Measurements from ENCODE around the gene ERI3. TPM values are rescaled to one million over a fixed set of nuclear protein-coding genes. Genes with fewer than 3 reads are reported as not detected.
A peak's percentile ranks its signal among the peaks of the same experiment; 100 is the strongest.

Gene ERI3
- total and polyA plus RNA-seq, 9 of the 15 experiments (the other 6 are each of a cell fraction or from before 2014, with no cell fraction given) = 47.8 to 93.4 (median 67.2) TPM

DNA sequence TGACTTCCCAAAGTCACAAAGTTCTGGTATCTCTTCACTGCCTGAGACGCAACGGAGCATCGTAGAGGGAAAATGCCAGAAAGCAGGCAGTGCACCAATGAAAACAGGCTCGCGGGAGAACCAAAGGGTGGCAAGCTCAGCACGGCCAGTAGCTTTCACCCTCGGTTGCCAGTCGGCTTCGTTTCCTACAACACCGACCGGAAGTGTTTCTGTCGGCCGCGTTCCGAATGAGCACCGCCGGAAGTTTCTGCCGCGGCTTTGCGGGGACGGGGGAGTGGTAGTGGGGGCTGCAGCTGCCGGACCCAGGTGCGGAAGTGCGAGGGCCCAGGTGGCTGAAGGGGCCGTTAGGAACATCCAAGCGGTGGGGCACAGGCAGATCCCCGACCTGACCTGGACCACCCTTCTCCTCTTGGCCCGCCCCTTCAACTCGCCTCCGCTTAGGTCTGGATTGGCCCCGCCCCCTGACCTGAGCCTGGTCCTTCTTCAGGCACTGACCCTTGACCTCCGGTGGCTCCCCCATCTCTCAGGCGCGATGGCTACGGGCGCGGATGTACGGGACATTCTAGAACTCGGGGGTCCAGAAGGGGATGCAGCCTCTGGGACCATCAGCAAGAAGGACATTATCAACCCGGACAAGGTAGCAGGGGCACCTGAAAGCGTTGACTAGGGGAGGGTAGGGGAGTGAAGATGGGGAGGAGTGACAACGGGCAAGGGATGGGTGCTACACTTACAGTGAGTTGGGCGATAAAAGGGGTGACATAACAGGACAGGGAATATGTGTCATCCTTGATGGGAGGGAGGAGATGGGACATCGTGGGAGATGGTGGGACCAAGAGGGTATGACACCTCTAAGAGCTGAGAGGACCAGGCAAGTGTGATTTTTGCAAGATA, 141.6 kb downstream of the ERI3 start, which contains the start of gene DMAP1:
TSS of gene DMAP1 (plus strand) at position 250 of the 891 bp plus-strand sequence. CDS start at position 533, 283 bp downstream.
- Histone ChIP-seq H4K20me1 (replicated peaks; ENCODE audit: control insufficient read depth, insufficient read depth, low read length) (no peaks in the 10 kb centered on the region), H3K4me2 (ENCODE audit: insufficient read depth, low read length) (peak within 1 kb of the TSS; percentile 100), H2AFZ (ENCODE audit: low read depth, low read length) (peak within 1 kb of the TSS; percentile 97), H3K4me3 (peak within 1 kb of the TSS; percentile 55), H3K27me3 (ENCODE audit: control insufficient read depth in 2 of 2, insufficient read depth in 2 of 2, low read length in 2 of 2) (0 out of 5 replicates have a peak, but pooled peaks cover 0 to 1% of the 10 kb centered on the region in 2 experiments), H3K9ac (ENCODE audit: insufficient read depth in 1 of 2, low read depth in 2 of 2, low read length in 2 of 2) (peak within 1 kb of the TSS; percentile 59 to 91), H3K9me1 (ENCODE audit: control insufficient read depth, insufficient read depth, low read length) (peaks cover 4% of the 10 kb centered on the region), H3K27ac (ENCODE audit: extremely low read depth, low read depth, low read length) (peak within 1 kb of the TSS; percentile 53; the same call in 2 of the 3 replicates), H3K9me3 (replicated peaks; ENCODE audit: control insufficient read depth, insufficient read depth, low read depth, low read length) (no peaks in the 10 kb centered on the region), H3K4me1 (replicated peaks in 1 of 2; ENCODE audit: control insufficient read depth in 2 of 2, insufficient read depth in 2 of 2, low read length in 2 of 2) (peaks cover 7 to 10% of the 10 kb centered on the region in 2 experiments; a peak in 4 of 5 replicates), H3K36me3 (ENCODE audit: control insufficient read depth, insufficient read depth, low read length) (peaks cover 36% of the 10 kb centered on the region), H3K79me2 (ENCODE audit: control insufficient read depth, insufficient read depth, low read length) (peaks cover 5% of the 10 kb centered on the region; the same call in 2 of the 3 replicates)
- ChIA-PET CTCF (ENCODE audit: low intra/inter-chr PET ratio) (no interaction called here), POLR2A (interaction anchor here (0.7 to 2.0 kb wide), 16 partner anchors 9 to 480 kb away, joined by 3 to 7 read pairs (median 4); no protein-coding TSS in a partner anchor)
- intact Hi-C loops (cut with micrococcal nuclease) = loop anchor here (10.0 kb wide), 1 partner anchor 441 kb away; no protein-coding TSS in a partner anchor
- WGBS (ENCODE audit: insufficient coverage, low coverage, missing lambda C conversion rate) = 3% methylated on average over 43 of the region's 44 CpGs
- peak; percentile 78 for FAIRE-seq
- in situ Hi-C loops (cut with MboI) = no loop called here
- TSS peak; percentile 60 for BruUV-seq (replicated peaks)
- peak; percentile 93 for ATAC-seq
- peak; percentile 84 to 92 (median 90) for DNase-seq (ENCODE audit: extremely low read depth in 1 of 4, low spot score in 3 of 4)
- TF ChIP-seq ZNF436 (CRISPR knock-in tag; IDR thresholded peaks at IDR 0.05) (no peak), MXI1 (IDR thresholded peaks at IDR 0.05; ENCODE audit: low read depth, low read length) (peak; percentile 58), BRF1 (IDR thresholded peaks at IDR 0.05; ENCODE audit: borderline replicate concordance, extremely low read depth, insufficient read length) (no peak), SRSF1 (IDR thresholded peaks at IDR 0.05; ENCODE audit: low read depth, low read length) (no peak), RBM14 (IDR thresholded peaks at IDR 0.05; ENCODE audit: borderline replicate concordance, insufficient read depth, low read depth, low read length) (0 out of 2 replicates have a peak, but pooled peaks have one; percentile 57), ZFX (CRISPR knock-in tag; IDR thresholded peaks at IDR 0.05) (peak; percentile 51), KDM5B (IDR thresholded peaks at IDR 0.05; ENCODE audit: insufficient replicate concordance, low read depth, low read length) (peak; percentile 80), SP2 (IDR thresholded peaks at IDR 0.05; ENCODE audit: extremely low read depth, low read depth, low read length, poor library complexity, severe bottlenecking) (no peak), ZNF133 (CRISPR knock-in tag; IDR thresholded peaks at IDR 0.05) (peak; percentile 74; the same call in 1 of the 2 replicates), ESRRA (IDR thresholded peaks at IDR 0.05; ENCODE audit: borderline replicate concordance, low read depth) (peak; percentile 83), ZNF324 (CRISPR knock-in tag; IDR thresholded peaks at IDR 0.05) (peak; percentile 44; the same call in 1 of the 2 replicates), PHF8 (IDR thresholded peaks at IDR 0.05; ENCODE audit: borderline replicate concordance, low read length) (peak; percentile 90), IFI16 (CRISPR knock-in tag; IDR thresholded peaks at IDR 0.05) (0 out of 2 replicates have a peak, but pooled peaks have one; percentile 65), PTTG1 (tag; IDR thresholded peaks at IDR 0.05; ENCODE audit: low read depth) (no peak)
- TF ChIP-seq, protein P1, sequence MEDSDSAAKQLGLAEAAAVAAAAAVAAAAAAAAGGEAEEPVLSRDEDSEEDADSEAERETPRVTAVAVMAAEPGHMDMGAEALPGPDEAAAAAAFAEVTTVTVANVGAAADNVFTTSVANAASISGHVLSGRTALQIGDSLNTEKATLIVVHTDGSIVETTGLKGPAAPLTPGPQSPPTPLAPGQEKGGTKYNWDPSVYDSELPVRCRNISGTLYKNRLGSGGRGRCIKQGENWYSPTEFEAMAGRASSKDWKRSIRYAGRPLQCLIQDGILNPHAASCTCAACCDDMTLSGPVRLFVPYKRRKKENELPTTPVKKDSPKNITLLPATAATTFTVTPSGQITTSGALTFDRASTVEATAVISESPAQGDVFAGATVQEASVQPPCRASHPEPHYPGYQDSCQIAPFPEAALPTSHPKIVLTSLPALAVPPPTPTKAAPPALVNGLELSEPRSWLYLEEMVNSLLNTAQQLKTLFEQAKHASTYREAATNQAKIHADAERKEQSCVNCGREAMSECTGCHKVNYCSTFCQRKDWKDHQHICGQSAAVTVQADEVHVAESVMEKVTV (CRISPR knock-in tag; IDR thresholded peaks at IDR 0.05) = peak; percentile 28; the same call in 1 of the 2 replicates
- TF ChIP-seq, protein P2, sequence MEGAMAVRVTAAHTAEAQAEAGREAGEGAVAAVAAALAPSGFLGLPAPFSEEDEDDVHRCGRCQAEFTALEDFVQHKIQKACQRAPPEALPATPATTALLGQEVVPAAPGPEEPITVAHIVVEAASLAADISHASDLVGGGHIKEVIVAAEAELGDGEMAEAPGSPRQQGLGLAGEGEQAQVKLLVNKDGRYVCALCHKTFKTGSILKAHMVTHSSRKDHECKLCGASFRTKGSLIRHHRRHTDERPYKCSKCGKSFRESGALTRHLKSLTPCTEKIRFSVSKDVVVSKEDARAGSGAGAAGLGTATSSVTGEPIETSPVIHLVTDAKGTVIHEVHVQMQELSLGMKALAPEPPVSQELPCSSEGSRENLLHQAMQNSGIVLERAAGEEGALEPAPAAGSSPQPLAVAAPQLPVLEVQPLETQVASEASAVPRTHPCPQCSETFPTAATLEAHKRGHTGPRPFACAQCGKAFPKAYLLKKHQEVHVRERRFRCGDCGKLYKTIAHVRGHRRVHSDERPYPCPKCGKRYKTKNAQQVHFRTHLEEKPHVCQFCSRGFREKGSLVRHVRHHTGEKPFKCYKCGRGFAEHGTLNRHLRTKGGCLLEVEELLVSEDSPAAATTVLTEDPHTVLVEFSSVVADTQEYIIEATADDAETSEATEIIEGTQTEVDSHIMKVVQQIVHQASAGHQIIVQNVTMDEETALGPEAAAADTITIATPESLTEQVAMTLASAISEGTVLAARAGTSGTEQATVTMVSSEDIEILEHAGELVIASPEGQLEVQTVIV (CRISPR knock-in tag; IDR thresholded peaks at IDR 0.05; ENCODE audit: borderline replicate concordance) = peak; percentile 82; the same call in 1 of the 2 replicates
